ENCODE results near the gene IL19. TPM values are rescaled to one million over a fixed set of nuclear protein-coding genes. Genes with fewer than 3 reads are reported as not detected.

IL19 gene
- total RNA-seq, 1 experiment from 2014 or later, result not detected

- CTCF ChIA-PET, result no interaction called here
- Histone ChIP-seq H3K27me3 (ENCODE audit: insufficient read depth, low read depth) (peaks cover 9% of the 10 kb centered on the region; the same call in 1 of the 2 replicates), H3K27ac (no peak overlapping the region), H4K20me1 (ENCODE audit: insufficient read depth) (no peaks in the 10 kb centered on the region), H3K4me1 (replicated peaks; ENCODE audit: insufficient read depth) (peaks cover 5% of the 10 kb centered on the region; the same call in 1 of the 2 replicates), H2AFZ (no peak overlapping the region), H3K4me2 (no peak overlapping the region), H3K36me3 (ENCODE audit: low read depth) (no peaks in the 10 kb centered on the region), H3K9me3 (ENCODE audit: insufficient read depth, low read depth) (no peaks in the 10 kb centered on the region), H3K4me3 (no peak overlapping the region), H3K79me2 (ENCODE audit: low read depth) (no peaks in the 10 kb centered on the region), H3K9me2 (ENCODE audit: insufficient read depth) (no peaks in the 10 kb centered on the region), H3F3A (ENCODE audit: insufficient read depth, low read depth) (no peaks in the 10 kb centered on the region)
- POLR2A ChIA-PET (ENCODE audit: unreplicated experiment), result no interaction called here
- BruUV-seq (replicated peaks), result no TSS peak
- intact Hi-C loops (cut with micrococcal nuclease; ENCODE audit: unreplicated experiment), result no loop called here
- no peak for DNase-seq
- no peak for TF ChIP-seq CTCF (conservative IDR thresholded peaks at IDR 0.05)
- TF ChIP-seq EZH2 (IDR thresholded peaks at IDR 0.05; ENCODE audit: low read depth), result no peak
These were observed 742 bp downstream of the IL19 start for GRCh38 chr1:206771338-206771692.

GRCh38 chr1:206772243-206772937 lies 1.8 kb downstream of the IL19 start, which contains the start of gene IL10:
IL10 (minus strand) TSS chr1:206772494; CDS start chr1:206772435, 59 bp downstream.
- H2AFZ ChIP-seq, result no peak within 1 kb of the TSS
- H3K27me3 ChIP-seq (ENCODE audit: insufficient read depth, low read depth), result peaks cover 9% of the 10 kb centered on the region; the same call in 1 of the 2 replicates
- no peak within 1 kb of the TSS for H3K27ac ChIP-seq
- BruUV-seq (replicated peaks), result no TSS peak
- ChIA-PET POLR2A (ENCODE audit: unreplicated experiment) (no interaction called here), CTCF (no interaction called here)
- H3F3A ChIP-seq (ENCODE audit: insufficient read depth, low read depth), result no peaks in the 10 kb centered on the region
- TF ChIP-seq CTCF (conservative IDR thresholded peaks at IDR 0.05) (no peak), EZH2 (IDR thresholded peaks at IDR 0.05; ENCODE audit: low read depth) (no peak)
- no peak within 1 kb of the TSS for H3K4me2 ChIP-seq
- H3K4me1 ChIP-seq (replicated peaks; ENCODE audit: insufficient read depth), result peaks cover 10% of the 10 kb centered on the region; the same call in 1 of the 2 replicates
- H3K9me2 ChIP-seq (ENCODE audit: insufficient read depth), result no peaks in the 10 kb centered on the region
- no peaks in the 10 kb centered on the region for H4K20me1 ChIP-seq (ENCODE audit: insufficient read depth)
- no peak within 1 kb of the TSS for H3K4me3 ChIP-seq
- no peaks in the 10 kb centered on the region for H3K79me2 ChIP-seq (ENCODE audit: low read depth)
- DNase-seq, result no peak
- intact Hi-C loops (cut with micrococcal nuclease; ENCODE audit: unreplicated experiment), result no loop called here
- H3K36me3 ChIP-seq (ENCODE audit: low read depth), result no peaks in the 10 kb centered on the region
- H3K9me3 ChIP-seq (ENCODE audit: insufficient read depth, low read depth), result no peaks in the 10 kb centered on the region

- CTCF ChIA-PET, result no interaction called here
- Histone ChIP-seq H3K36me3 (ENCODE audit: low read depth) (no peaks in the 10 kb centered on the region), H4K20me1 (ENCODE audit: insufficient read depth) (no peaks in the 10 kb centered on the region), H3K9me2 (ENCODE audit: insufficient read depth) (no peaks in the 10 kb centered on the region), H3K27ac (no peak overlapping the region), H2AFZ (no peak overlapping the region), H3K4me1 (replicated peaks; ENCODE audit: insufficient read depth) (peaks cover 19% of the 10 kb centered on the region), H3K4me2 (no peak overlapping the region), H3K4me3 (no peak overlapping the region), H3K79me2 (ENCODE audit: low read depth) (no peaks in the 10 kb centered on the region), H3K9me3 (ENCODE audit: insufficient read depth, low read depth) (no peaks in the 10 kb centered on the region), H3F3A (ENCODE audit: insufficient read depth, low read depth) (no peaks in the 10 kb centered on the region), H3K27me3 (ENCODE audit: insufficient read depth, low read depth) (peaks cover 9% of the 10 kb centered on the region; the same call in 1 of the 2 replicates)
- no peak for DNase-seq
- TF ChIP-seq CTCF (conservative IDR thresholded peaks at IDR 0.05) (no peak), EZH2 (IDR thresholded peaks at IDR 0.05; ENCODE audit: low read depth) (no peak)
- intact Hi-C loops (cut with micrococcal nuclease; ENCODE audit: unreplicated experiment), result no loop called here
- POLR2A ChIA-PET (ENCODE audit: unreplicated experiment), result no interaction called here
- BruUV-seq (replicated peaks), result no TSS peak
These were observed 3.5 kb downstream of the IL19 start for GRCh38 chr1:206774093-206774492.
